Chondrocyte (in vitro differentiated cells): ENCODE measurements around the gene EMD. TPM values are rescaled to one million over a fixed set of nuclear protein-coding genes. Genes with fewer than 3 reads are reported as not detected.

Experiments
- DNase-seq: peaks from one replicate; pipeline ENCODE4 v3.0.0; 2021; ENCODE audit warnings: mixed read lengths, low spot score
- H3K27ac Mint-ChIP-seq: one replicate; pipeline ENCODE4 v1.8.0; 2021; ENCODE audit warnings: mild to moderate bottlenecking, moderate library complexity, mixed read lengths; ENCODE audit not compliant: unreplicated experiment
- H3K27me3 Mint-ChIP-seq: 2 replicates; pipeline ENCODE4 v1.8.0; 2021; ENCODE audit warnings: low read depth, mixed read lengths
- H3K36me3 Mint-ChIP-seq: 2 replicates; pipeline ENCODE4 v1.8.0; 2021; ENCODE audit warnings: low read depth, mixed read lengths
- H3K4me1 Mint-ChIP-seq: 2 replicates; pipeline ENCODE4 v1.8.0; 2021; ENCODE audit warnings: low read depth, mild to moderate bottlenecking, mixed read lengths
- H3K4me3 Mint-ChIP-seq: one replicate; pipeline ENCODE4 v1.8.0; 2021; ENCODE audit warnings: mild to moderate bottlenecking, moderate library complexity, mixed read lengths; ENCODE audit not compliant: unreplicated experiment
- H3K9me3 Mint-ChIP-seq: 2 replicates; pipeline ENCODE4 v1.8.0; 2021; ENCODE audit warnings: low read depth, mixed read lengths
- CTCF ChIP-seq: fragments of 200-600 bp; sonication (generic); IDR thresholded peaks from 2 replicates; pipeline ENCODE4 v1.5.0; 2021; ENCODE audit warnings: antibody characterized with exemption, mild to moderate bottlenecking, moderate library complexity
- total RNA-seq: library from RNA; stranded (reverse); gene quantifications from 3 replicates; pipeline ENCODE4 v1.2.1, GENCODE V29; 2021

EMD gene
- total RNA-seq, 1 donor from 2014 or later = 81.1 TPM

GRCh38 chrX:154353172-154353843, 25.8 kb upstream of the EMD start:
- no peak overlapping the region for H3K27ac Mint-ChIP-seq

GRCh38 chrX:154354013-154354412, 25.1 kb upstream of the EMD start:
- TF ChIP-seq CTCF = no peak
- peaks cover 14% of the 10 kb centered on the region for H3K4me1 Mint-ChIP-seq
- H3K4me3 Mint-ChIP-seq = no peak overlapping the region
- DNase-seq = no peak
- H3K9me3 Mint-ChIP-seq = no peaks in the 10 kb centered on the region
- H3K27ac Mint-ChIP-seq = no peak overlapping the region
- H3K36me3 Mint-ChIP-seq = peaks cover 19% of the 10 kb centered on the region
- H3K27me3 Mint-ChIP-seq = no peaks in the 10 kb centered on the region

More at GRCh38 chrX:154353172-154353843, 25.8 kb upstream of the EMD start:
- DNase-seq = no peak
- H3K36me3 Mint-ChIP-seq = peaks cover 15% of the 10 kb centered on the region
- H3K9me3 Mint-ChIP-seq = no peaks in the 10 kb centered on the region
- H3K27me3 Mint-ChIP-seq = no peaks in the 10 kb centered on the region
- no peak overlapping the region for H3K4me3 Mint-ChIP-seq
- peaks cover 8% of the 10 kb centered on the region for H3K4me1 Mint-ChIP-seq
- TF ChIP-seq CTCF = no peak

GRCh38 chrX:154354516-154354915, 24.6 kb upstream of the EMD start:
- peaks cover 14% of the 10 kb centered on the region for H3K4me1 Mint-ChIP-seq
- H3K27ac Mint-ChIP-seq = no peak overlapping the region
- TF ChIP-seq CTCF = no peak
- H3K27me3 Mint-ChIP-seq = no peaks in the 10 kb centered on the region
- peaks cover 19% of the 10 kb centered on the region for H3K36me3 Mint-ChIP-seq
- H3K9me3 Mint-ChIP-seq = no peaks in the 10 kb centered on the region
- H3K4me3 Mint-ChIP-seq = no peak overlapping the region
- DNase-seq = no peak

GRCh38 chrX:154355094-154355775, 23.9 kb upstream of the EMD start:
- no peak for TF ChIP-seq CTCF
- no peak for DNase-seq
- Mint-ChIP-seq H3K4me3 (no peak overlapping the region), H3K27me3 (no peaks in the 10 kb centered on the region), H3K4me1 (peaks cover 14% of the 10 kb centered on the region), H3K9me3 (no peaks in the 10 kb centered on the region), H3K36me3 (peaks cover 19% of the 10 kb centered on the region), H3K27ac (no peak overlapping the region)

- Mint-ChIP-seq H3K4me3 (no peak overlapping the region), H3K27ac (peak overlapping the region; percentile 68), H3K27me3 (no peaks in the 10 kb centered on the region)
These were observed 23.3 kb upstream of the EMD start for GRCh38 chrX:154355776-154356140.

More at GRCh38 chrX:154355776-154356140, 23.3 kb upstream of the EMD start:
- TF ChIP-seq CTCF = peak; percentile 23
- no peak for DNase-seq
- Mint-ChIP-seq H3K9me3 (no peaks in the 10 kb centered on the region), H3K36me3 (peaks cover 20% of the 10 kb centered on the region), H3K4me1 (peaks cover 14% of the 10 kb centered on the region)
